T follicular helper cell (primary cell): ENCODE results near the gene GIT2.
"Not testable (repeated sequence)": the region's sequence is repeated elsewhere in the genome, so short reads cannot be mapped to it uniquely, and the experiment has no call there.

Experiments used
- DNase-seq: peaks from one replicate; pipeline ENCODE4 v3.0.0-alpha.2; 2020; ENCODE audit warnings: low read depth
- total RNA-seq, 2 experiments: gene quantifications; one replicate each; lab custom pipeline; 2026; lab: John Stamatoyannopoulos, UW

The GIT2 gene, protein sequence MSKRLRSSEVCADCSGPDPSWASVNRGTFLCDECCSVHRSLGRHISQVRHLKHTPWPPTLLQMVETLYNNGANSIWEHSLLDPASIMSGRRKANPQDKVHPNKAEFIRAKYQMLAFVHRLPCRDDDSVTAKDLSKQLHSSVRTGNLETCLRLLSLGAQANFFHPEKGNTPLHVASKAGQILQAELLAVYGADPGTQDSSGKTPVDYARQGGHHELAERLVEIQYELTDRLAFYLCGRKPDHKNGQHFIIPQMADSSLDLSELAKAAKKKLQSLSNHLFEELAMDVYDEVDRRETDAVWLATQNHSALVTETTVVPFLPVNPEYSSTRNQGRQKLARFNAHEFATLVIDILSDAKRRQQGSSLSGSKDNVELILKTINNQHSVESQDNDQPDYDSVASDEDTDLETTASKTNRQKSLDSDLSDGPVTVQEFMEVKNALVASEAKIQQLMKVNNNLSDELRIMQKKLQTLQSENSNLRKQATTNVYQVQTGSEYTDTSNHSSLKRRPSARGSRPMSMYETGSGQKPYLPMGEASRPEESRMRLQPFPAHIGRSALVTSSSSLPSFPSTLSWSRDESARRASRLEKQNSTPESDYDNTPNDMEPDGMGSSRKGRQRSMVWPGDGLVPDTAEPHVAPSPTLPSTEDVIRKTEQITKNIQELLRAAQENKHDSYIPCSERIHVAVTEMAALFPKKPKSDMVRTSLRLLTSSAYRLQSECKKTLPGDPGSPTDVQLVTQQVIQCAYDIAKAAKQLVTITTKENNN
- total RNA-seq = 77.0 to 204 reads per million in 2 experiments

DNA sequence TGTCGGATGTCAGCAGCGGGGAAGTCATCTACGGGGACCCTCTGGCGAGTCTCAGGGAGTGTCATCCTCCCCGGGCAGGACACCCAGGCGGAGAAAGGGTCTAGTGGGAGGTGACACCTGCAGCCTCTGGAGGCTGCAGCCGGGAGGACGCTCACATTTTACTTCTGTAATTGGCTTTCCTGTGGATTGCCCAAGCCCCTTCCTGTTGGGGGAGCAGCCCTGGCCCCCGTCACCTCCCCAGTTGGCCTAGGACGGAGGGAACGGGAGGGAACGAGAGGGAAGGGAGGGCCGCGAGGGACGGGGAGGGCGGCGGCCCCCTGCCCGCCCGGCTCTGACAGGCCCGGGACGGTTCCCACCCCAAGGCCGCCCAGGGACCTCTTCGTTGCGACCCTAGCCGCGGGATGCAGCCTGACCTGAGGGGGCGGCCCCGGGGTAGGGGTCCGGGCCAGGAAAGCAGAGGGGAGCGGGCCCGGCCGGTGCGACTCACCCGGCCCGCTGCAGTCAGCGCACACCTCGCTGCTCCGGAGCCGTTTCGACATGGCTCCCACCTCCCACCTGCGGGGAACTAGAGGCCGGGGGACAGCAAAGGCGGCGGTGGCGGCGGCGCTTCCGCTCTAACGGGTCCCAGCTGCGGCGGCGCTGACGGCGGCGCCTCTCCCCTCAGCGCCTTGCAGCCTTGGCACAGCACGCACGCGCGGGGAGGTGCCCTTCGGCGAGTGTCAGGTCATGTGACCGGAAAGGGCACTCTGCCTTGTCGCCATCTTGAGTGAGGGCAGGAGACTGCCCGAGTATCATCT, at the start of gene GIT2:
GIT2 (minus strand) TSS at position 683 of the 797 bp plus-strand sequence; CDS start at position 539, 144 bp downstream.
- DNase-seq = peak; percentile 91

DNA sequence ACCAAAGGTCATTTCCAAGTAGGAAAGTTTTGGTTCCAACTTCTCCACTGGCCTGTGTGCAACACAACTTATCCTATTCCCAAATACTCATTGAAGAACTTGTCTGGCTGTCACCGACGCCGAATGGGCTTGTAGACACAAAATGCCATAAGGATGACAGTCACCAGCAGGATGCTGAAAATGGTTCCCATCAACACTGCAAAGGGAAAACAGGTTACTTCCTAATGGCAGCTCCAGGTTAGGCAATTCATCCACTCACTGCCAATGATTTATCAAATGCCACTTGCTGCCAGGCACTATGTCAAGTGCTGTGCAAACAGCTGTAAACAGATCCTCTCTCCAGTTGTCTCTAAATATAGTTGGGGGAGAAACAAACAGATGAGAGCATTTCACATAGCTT, 46.1 kb upstream of the GIT2 start:
- no peak for DNase-seq

DNA sequence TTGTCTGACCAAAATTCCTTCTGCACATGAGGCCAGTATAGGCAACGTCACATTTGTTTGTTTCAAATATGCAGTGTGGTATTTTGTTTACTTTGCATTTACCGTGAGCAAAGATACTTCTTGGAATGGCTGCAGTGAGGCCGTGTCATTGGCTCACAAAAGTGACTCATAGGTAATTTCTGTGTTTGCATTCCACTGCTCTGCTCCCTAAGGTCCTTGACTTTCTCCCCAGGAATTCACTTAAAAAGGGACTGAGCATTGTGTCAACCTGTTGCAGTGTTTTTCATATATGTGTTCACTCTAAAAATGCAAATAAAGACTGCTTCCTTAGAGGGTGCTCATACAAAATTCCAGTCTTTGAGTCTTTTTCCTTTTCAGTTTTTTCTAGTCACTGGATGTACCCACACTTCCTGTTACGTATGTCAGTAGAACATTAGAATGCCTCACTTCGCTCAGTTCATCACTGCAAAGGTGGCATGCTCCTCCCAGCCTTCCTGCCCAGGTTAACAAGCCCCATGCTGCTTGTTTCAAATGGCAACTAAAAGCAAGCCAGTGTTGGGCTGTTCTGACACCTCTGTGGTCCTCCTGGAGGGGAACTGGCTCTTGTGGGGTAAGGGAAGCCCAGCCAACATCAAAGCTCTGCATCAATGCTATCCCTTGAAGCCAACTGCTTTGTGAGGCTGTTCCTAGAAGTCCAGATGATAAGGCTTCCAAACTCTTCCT, 43.1 kb upstream of the GIT2 start:
- no peak for DNase-seq

DNA sequence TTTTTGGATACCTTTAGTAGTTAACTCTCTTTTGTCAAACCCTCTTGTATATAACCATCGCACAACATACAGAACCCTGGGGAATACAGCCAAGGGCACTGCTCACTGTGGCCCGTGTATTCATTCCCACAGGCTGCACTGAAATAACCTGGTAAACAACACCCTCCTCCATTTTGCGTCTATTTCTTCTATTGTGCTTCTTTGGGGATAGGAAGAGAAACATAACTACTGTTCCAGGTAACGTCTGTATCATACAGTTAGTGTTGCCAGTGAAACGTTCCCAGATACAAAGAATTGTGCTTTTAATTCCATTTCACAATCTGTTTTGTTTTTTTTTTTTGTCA, 42.5 kb upstream of the GIT2 start:
- no peak for DNase-seq

DNA sequence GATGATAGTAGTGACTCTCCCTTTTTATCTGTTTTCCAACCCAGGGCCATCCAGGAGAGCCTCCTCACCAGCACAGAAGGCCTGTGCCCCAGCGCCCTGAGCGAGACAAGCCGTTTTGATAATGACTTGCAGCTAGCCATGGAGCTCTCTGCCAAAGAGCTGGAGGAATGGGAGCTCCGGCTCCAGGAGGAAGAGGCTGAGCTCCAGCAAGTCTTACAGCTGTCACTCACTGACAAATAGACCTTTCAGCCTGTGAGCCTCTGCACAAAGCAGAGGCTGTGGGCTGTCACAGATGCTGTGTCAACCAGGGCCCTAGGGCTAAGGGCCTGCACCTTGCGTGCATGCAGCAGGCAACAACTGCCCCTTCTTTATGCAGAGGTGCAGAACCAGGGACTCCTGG, 41.1 kb upstream of the GIT2 start:
- DNase-seq = no peak

DNA sequence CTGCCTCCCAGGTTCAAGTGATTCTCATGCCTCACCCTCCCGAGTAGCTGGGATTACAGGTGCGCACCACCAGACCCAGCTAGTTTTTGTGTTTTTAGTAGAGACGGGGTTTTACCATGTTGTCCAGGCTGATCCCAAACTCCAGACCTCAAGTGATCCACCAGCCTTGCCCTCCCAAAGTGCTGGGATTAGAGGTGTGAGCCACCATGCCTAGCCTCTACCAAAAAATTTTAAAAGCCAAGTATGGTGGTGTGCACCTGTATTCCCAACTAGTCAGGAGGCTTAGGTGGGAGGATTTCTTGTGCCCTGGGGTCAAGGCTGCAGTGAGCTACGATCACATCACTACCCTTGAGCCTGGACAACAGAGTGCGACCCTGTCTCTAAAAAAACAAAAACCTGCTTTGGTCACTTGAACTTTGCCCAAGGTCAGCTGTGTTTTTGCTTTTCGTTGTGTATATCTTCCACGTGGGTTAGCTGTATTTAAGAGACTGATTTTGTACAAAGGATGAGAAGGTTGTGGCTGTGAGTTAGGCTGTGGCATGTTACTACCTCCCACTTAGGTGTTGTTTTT, 39.5 kb upstream of the GIT2 start:
- DNase-seq = no peak

DNA sequence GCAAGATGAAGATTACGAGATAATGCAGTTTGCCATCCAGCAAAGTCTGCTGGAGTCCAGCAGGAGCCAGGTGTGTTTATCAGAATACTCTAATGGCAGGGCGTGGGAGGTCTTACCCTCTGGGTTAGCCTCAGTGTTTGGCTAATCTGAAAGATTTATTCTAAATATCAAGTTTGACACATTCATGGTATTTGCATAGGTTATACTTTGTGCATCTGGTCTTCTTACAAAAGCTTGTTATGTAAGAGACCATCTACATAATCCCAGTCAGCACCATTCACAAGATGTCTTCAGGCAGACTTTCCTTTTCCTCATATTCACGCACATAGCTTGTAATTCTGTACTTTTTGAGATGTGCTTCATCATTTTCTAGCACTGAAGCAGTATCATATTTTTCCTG, 37.7 kb upstream of the GIT2 start:
- no peak for DNase-seq

DNA sequence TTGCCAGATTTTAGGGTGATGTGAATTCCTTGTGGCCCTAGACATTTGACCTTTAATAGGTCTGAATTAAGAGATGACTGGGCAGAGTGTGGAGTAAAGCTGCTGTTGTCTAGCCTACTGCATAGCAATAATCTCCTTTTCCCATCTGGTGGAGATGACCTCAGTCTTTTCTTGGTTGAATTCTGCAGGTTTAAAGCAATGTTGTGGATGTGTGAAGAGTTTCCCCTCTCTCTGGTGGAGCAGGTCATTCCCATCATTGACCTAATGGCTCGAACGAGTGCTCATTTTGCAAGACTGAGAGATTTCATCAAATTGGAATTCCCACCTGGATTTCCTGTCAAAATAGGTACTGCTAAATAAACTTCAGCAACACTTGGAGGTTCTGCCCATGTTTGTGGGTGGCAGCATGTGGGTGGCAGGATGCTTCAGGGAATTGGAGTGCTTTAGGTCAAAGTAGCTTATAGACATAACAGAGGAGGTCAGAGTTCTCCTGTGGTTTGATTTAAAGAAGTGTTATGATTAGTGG, 33.2 kb upstream of the GIT2 start:
- no peak for DNase-seq

DNA sequence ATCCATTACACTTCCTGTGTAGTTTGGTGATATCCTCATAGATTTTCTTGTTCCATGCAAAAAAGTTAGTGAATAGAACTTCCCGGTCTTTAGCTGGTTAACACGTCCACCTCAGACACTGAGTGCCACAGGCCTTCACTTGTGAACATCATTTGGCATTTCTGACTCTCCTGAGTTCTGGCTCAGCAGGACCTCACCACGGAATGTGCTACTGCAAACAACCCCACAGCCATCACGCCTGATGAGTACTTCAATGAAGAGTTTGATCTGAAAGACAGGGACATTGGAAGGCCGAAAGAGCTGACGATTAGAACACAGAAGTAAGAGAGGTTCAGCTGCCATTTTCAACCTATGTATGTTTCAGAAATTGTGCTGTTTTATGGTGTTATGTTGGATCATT, 32.2 kb upstream of the GIT2 start:
- DNase-seq = no peak

DNA sequence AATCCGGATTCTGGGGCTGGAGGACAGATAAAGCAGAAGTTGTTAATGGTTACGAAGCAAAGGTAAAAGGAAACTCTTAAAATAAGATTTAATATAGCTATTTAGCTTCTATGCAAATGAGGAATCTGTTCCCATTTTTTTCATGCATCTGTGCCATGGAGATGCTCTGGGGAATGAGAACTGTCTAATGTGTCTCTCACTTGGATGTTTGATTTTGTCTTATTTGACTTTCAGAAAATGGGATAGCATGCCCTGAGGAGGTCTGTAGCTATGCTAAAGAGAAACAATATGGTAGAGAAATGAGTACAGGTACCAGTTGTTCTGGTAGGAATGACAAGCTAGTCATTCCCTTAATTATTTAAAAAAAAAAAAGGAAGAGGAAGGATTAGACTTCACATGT, 27.9 kb upstream of the GIT2 start:
- no peak for DNase-seq

DNA sequence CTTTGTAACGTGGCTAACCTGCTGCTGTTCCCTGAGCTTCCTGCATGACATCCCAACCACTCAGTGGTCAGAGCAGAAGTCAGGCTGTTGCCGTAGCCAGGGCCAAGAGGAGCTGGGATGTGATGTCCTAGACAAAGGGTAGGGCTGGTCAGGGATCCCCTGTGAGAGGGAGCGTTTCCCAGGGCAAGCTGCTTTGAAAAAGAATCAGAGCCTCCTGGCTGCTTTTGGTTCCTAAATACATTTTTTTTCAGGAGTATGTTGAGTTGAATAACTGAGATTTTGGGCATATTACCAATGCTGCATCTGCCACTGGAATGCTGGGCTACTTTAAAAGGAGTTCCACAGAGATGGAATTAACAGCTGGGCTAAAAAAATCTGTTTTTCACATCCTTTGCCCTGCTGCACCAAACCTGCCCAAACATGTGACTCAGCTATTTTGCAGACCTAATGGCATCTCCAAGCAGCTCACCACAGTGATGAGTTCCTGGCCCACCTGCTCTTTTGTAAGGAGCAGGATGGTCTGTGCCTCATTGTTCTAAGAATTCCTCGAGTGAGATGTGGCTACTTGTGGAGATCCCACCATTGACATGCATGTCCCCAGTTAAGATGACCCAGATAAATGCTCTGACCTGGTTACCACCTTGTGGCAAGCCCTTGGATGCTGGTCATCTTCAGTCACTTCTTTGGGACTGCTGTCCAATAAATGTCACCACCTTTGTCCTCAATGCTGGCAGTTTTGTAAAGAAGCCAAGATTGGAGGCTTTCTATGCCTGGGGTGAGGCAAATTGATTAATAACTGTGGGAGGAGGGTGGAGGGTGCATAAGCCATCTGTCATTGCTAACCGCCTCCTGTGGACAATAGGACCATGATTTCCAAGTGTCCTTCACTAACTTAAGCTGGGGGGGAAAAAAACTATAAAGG, 27.2 kb upstream of the GIT2 start:
- no peak for DNase-seq

DNA sequence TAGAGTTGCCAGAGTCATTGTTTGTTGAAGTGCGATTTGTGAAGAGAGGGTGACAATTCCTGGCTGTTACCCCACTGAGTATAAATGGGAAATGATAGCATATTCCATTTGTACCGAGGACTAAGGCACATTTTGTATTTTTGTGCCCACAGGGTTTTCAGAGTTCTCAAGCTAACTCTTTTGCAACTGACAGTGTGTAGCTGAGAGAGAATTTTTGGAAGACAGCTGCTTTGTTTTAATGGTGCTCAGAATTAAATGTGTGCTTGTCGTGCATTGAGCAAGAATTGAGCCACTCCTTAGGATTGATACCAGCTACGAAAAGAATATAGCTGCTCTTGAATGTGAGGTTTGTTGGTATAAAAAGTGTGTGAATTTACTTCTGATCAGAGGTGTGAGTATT, 24.8 kb upstream of the GIT2 start:
- no peak for DNase-seq

DNA sequence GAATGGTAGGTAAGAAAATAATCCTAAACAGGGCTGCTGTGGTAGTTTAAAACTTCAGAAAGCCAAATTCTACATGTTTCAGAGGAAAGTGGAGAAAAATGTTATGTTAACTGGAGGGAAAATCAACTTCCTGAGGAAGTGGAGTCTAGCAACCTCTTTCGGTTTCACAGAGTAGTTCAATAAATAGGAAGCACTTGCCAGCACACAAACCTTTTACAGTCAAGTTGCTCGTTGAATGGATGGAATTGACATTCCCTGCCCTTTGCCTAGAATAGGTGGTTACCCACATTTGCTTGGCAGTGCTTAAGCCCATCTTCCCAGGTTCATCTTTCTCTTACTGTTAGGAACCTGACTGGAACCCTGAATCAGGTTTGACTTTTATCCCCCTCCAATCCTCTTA, 19.0 kb upstream of the GIT2 start:
- DNase-seq = no peak

DNA sequence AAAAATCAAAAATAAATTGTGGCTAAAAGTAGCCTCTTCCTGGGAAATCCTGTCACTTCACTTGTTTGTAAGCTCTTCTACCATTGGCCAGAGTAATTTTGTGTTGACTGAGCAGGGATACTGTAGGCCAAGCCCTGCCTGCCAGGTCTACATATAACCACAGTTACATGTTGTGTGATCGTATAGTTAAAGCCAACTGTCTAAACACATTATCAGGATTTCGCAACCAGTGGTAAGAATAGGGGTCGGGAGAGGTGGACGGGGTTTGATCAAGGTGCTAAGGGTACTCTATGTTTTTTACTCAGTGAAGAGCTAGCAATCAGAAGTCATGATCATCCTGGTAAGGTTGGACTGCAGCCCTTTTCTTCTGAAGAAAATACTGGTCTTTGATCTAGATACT, 16.5 kb upstream of the GIT2 start:
- no peak for DNase-seq

DNA sequence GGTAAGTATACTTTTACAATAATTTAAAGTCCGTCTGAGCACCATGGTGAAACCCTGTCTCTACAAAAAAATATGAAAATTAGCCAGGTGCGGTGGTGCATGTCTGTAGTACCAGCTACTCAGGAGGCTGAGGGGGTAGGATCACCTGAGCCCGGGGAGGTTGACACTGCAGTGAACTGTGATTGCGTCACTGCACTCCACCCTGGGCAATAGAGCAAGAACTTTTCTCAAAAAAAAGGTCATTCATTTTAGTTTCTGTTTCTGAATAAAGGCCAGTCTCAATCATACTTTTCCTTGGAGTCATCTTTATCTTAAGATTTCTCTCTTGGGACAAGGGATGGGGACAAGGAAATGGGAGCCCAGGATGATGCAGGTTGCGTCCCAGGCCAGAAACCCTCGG, 16.0 kb upstream of the GIT2 start:
- no peak for DNase-seq

DNA sequence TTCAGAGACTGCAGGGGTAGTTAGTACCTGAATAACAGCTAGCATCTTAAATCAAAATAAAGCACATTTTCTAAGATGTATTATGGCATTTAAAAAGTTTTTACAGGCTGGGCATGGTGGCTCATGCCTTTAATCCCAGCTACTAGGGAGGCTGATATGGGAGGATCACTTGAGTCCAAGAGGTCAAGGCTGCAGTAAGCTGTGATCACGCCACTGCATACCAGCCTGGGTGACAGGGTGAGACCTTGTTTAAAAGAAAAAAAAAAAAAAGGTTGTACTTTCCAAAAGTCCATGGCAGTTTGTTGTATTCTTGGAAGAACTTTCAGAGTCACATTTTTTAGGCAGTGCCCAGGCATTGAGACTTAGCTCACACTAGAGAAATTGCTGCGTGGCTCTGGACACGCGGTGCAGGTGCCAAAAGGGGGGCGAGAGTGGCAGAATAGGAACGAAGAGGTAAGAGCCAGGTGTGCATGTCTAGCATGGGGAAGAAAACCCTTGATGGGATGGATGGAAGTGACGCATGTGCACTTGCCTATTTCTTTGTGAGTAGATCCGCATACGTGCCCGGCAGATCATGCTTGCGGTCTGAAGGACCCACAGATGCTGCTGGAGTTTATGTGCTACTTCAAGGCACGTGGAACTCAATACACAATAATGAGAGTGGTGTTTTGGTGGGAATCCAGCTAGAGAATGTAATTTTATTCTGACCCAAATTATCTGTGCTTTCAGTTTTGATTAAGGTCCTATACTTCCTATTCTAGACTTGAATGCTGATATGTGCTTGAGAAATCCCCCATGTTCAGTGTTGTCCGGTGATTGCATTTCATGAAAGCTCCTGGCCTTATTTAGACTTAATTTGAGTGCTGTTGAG, 14.9 kb upstream of the GIT2 start:
- no peak for DNase-seq

DNA sequence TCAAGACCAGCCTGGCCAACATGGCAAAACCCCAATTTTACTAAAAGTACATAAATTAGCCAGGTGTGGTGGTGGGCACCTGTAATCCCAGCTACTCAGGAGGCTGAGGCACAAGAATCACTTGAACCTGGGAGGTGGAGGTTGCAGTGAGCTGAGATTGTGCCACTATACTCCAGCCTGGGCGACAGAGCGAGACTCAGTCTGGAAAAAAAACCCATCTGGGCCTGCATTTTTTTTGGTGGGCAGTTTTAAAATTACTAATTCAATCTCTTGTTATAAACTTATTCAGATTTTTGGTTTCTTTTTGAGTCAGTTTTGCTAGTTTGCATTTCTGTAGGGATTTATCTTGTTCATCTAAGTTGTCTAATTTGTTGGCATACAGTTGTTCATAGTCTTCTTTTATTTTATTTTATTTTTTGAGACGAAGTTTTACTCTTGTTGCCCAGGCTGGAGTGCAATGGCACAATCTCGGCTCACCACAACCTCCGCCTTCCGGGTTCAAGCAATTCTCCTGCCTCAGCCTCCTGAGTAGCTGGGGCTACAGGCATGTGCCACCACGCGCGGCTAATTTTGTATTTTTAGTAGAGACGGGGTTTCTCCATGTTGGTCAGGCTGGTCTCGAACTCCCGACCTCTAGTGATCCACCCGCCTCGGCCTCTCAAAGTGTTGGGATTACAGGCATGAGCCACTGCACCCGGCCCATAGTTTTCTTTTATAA, 12.7 kb upstream of the GIT2 start:
- DNase-seq = not testable (repeated sequence)

DNA sequence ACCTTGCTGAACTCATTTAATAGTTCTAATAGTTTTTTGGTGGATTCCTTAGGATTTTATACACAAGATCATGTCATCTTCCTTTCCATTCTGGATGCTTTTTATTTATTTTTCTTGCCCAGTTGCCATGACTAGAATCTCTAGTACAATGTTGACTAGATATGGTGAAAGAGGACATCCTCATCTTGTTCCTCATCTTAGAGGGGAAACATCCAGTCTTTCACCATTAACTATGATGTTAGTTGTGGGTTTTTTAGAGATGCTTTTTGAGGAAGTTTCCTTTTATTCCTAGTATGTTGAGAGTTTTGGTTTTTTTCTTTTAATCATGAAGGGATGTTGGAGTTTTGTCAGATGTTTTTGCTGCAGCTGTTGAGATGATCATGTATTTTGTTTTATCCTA, 11.7 kb upstream of the GIT2 start:
- no peak for DNase-seq

DNA sequence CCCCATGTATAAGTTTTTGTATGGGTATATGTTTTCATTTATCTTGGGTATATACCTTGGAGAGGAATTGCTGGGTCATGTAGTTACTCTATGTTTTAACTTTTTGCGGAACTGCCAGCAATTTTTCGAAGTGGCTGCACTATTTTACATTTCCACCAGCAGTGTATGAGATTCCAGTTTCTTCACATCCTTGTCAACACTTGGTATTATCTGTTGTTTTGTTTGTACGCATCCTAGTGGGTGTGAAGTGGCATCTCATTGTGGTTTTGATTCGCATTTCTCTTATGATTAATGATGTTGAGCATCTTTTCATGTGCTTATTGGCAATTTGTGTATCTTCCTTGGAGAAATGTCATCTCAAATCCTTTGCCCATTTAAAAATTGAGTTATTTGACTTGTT, 9.9 kb upstream of the GIT2 start:
- DNase-seq = no peak
